Stomach (tissue), 4 donors: Measurements from ENCODE around the gene STK11IP.

Experiments
- CTCF ChIP-seq, 7 experiments: fragments of 450-650 bp in 4 of 7; fragments of 200-600 bp in 3 of 7; sonication (generic) in 3 of 7; IDR thresholded peaks; one replicate each; pipeline ENCODE4 v1.5.1; 2016 to 2019; ENCODE audit warnings: antibody characterized with exemption in 7 of 7, control low read depth in 2 of 7, mild to moderate bottlenecking in 1 of 7
- POLR2A ChIP-seq, 4 donors: fragments of 450-650 bp; IDR thresholded peaks; one replicate each; pipeline ENCODE4 v1.6.1; 2016; ENCODE audit warnings: antibody characterized with exemption in 4 of 4, control low read depth in 2 of 4, mild to moderate bottlenecking in 1 of 4, moderate library complexity in 1 of 4

- TF ChIP-seq POLR2A (IDR thresholded peaks at IDR 0.05) (no peak), CTCF (IDR thresholded peaks at IDR 0.05) (no peak)
Measured at GRCh38 chr2:219645631-219646527, 48.2 kb downstream of the STK11IP start.
